ENCODE measurements around the gene HAO1. TPM values are rescaled to one million over a fixed set of nuclear protein-coding genes. Genes with fewer than 3 reads are reported as not detected.
A peak's percentile ranks its signal among the peaks of the same experiment; 100 is the strongest.

Gene HAO1
- total and polyA plus RNA-seq, 2 experiments from 2014 or later: not detected

DNA sequence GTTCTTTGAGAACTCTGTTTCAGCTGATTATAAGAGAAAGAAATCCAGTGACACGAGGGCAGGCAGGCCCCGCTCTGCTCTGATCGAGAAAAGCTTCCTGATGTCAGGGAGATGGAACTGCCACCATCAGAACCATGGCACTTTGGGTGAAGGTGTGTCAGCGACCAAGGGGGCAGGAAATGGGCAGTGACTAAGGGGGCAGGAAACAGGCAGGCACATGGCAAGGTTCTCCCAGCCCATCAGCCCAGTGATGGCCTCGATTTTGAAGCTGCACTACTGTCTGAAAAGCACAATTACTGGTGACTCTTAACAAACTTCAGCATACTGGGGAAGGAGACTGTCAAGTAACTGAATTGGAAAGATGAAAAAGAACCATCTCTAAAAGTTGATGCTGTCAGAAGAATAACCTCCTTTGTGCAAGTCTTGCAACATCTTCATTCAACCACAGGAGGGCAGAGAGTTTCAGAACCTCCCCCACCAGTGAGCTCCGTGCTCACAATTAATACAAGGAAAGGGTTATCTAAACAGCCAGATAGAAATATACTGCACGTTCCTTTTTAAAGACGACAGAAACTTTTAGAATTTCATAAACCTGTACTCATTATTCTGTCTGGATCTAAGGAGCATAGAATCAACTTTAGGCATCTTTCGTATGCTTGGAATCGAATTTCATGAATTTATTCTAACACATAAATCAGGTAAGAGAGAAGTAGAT, 40.2 kb upstream of the HAO1 start:
- H3K27ac ChIP-seq: no peak overlapping the region
- H3K4me3 ChIP-seq: no peak overlapping the region
- H3K4me1 ChIP-seq (ENCODE audit: low read depth): no peaks in the 10 kb centered on the region
- TF ChIP-seq, protein P1, sequence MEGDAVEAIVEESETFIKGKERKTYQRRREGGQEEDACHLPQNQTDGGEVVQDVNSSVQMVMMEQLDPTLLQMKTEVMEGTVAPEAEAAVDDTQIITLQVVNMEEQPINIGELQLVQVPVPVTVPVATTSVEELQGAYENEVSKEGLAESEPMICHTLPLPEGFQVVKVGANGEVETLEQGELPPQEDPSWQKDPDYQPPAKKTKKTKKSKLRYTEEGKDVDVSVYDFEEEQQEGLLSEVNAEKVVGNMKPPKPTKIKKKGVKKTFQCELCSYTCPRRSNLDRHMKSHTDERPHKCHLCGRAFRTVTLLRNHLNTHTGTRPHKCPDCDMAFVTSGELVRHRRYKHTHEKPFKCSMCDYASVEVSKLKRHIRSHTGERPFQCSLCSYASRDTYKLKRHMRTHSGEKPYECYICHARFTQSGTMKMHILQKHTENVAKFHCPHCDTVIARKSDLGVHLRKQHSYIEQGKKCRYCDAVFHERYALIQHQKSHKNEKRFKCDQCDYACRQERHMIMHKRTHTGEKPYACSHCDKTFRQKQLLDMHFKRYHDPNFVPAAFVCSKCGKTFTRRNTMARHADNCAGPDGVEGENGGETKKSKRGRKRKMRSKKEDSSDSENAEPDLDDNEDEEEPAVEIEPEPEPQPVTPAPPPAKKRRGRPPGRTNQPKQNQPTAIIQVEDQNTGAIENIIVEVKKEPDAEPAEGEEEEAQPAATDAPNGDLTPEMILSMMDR (IDR thresholded peaks at IDR 0.05; ENCODE audit: low read depth, low read length): peak; percentile 73
- H3K36me3 ChIP-seq: peaks cover 15% of the 10 kb centered on the region
- H3K9me3 ChIP-seq (ENCODE audit: low read depth): no peaks in the 10 kb centered on the region
- H3K27me3 ChIP-seq: no peaks in the 10 kb centered on the region
- peak; percentile 38 to 77 for DNase-seq (ENCODE audit: low read depth in 1 of 2, low spot score in 1 of 2)

DNA sequence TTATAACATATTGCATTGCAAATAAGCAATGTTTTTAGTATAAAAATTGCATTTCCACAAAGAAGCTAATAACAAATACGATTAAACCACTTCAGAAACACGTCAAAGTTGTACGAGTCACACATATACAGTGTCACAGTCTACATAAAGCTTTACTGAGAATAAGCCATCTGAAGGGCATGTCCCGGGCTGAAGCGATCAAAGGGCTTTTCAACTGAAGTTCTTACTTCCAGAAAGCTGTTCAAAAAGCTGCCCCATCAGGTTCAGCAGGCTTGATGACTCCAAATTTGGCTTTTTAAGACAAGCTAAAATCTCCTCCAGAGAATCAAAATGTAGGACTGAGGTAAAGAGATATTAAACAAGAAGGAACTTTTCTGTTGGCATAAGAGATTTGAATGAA, 37.5 kb upstream of the HAO1 start:
- H3K4me1 ChIP-seq (ENCODE audit: low read depth): no peaks in the 10 kb centered on the region
- peaks cover 5% of the 10 kb centered on the region for H3K36me3 ChIP-seq

DNA sequence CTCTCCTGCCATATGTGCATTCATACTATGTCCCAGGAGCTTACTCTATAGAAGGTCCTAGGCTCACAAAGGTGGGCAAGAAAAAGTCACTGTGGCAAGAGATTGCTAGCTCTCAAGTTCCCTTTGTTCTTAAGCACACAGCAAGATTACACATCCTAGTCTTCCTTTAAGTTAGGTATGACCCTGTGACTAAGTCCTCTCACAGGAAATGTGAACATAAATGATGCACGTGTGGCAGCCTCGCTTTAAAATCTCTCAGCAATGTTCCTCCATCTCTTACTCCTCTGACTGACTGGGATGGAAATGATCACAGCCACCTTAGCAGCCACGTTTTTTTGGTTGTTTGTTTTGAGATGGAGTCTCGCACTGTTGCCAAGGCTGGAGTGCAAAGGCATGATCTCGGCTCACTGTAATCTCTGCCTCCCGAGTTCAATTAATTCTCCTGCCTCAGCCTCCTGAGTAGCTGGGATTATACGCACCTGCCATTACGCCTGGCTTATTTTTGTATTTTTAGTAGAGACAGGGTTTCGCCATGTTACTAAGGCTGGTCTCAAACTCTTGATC, 35.7 kb upstream of the HAO1 start:
- Histone ChIP-seq H3K27me3 (no peaks in the 10 kb centered on the region), H3K36me3 (no peaks in the 10 kb centered on the region), H3K27ac (no peak overlapping the region), H3K4me3 (no peak overlapping the region), H3K4me1 (ENCODE audit: low read depth) (no peaks in the 10 kb centered on the region), H3K9me3 (ENCODE audit: low read depth) (no peaks in the 10 kb centered on the region)
- peak in 1 of 2 donors; percentile 6 for DNase-seq (ENCODE audit: low read depth in 1 of 2, low spot score in 1 of 2)
- TF ChIP-seq, protein P1 (IDR thresholded peaks at IDR 0.05; ENCODE audit: low read depth, low read length): no peak

More for the DNA sequence above, 37.5 kb upstream of the HAO1 start:
- H3K27me3 ChIP-seq: no peaks in the 10 kb centered on the region
- no peak overlapping the region for H3K4me3 ChIP-seq
- no peaks in the 10 kb centered on the region for H3K9me3 ChIP-seq (ENCODE audit: low read depth)
- TF ChIP-seq, protein P1 (IDR thresholded peaks at IDR 0.05; ENCODE audit: low read depth, low read length): no peak
- no peak overlapping the region for H3K27ac ChIP-seq
- DNase-seq (ENCODE audit: low read depth in 1 of 2, low spot score in 1 of 2): no peak

DNA sequence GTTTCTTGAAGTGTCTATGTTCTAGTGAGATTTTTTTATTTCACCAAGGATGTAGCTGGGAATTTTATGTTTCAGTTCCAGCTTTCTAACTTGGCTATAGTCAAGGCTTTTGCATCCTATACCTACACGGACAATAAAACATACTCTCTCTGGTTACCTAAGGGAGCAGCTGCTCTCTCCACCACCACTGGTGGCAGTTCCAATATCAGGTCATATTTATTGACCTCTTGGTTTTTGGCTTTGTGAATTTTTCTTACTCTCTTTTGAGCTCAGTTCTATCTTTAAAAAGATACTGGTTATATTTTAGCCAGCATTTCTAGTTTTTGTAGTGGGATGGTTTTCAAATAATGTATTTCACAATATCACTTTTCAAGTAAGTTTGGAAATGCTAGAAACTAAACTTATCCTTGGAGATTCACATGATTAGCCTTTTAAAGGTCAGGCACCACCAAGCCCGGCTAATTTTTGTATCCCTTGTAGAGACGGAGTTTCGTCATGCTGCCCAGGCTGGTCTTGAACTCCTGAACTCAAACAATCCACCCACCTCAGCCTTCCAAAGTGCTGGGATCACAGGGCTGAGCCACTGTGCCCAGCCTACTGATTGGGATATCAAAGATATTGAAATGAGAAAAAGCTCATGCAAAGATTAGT, 34.7 kb upstream of the HAO1 start:
- no peaks in the 10 kb centered on the region for H3K4me1 ChIP-seq (ENCODE audit: low read depth)
- no peak overlapping the region for H3K27ac ChIP-seq
- H3K9me3 ChIP-seq (ENCODE audit: low read depth): no peaks in the 10 kb centered on the region
- H3K4me3 ChIP-seq: no peak overlapping the region
- TF ChIP-seq, protein P1 (IDR thresholded peaks at IDR 0.05; ENCODE audit: low read depth, low read length): no peak
- no peaks in the 10 kb centered on the region for H3K36me3 ChIP-seq
- DNase-seq (ENCODE audit: low read depth in 1 of 2, low spot score in 1 of 2): no peak
- H3K27me3 ChIP-seq: no peaks in the 10 kb centered on the region

DNA sequence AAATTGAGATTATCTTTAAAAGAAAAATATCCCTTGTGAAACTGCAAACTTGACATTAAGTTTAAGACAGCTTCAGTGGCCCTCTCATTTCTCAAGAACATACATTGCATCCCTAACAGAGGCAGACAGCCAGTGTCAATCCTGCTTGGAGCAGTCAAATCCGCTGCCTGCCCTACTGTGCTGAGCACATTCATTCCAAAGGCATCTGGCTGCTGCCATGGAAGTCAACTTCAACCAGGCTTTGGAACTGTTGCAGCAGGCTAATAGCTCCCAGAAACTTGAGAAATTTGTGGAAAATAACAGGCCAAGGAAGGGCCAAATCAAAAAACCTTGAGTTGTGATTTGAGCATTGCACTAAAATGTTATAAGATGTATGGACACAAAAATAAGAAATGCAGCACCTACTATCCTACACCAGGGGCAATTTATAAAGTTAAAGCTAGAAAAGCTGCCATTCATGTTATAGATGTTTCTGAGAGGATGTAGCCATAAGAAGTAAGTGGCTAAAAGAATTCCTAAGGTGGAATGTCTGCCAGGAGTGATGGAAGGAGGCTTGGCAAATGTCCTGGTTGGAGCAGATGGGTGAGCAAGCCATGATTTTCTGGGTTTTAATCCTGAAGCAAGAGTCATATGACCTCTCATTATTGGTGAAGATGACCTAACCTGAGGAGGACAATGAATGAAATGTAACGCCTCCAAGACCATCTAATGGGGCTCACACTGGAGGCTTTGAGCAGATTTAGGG, 31.4 kb upstream of the HAO1 start:
- no peak overlapping the region for H3K27ac ChIP-seq
- H3K27me3 ChIP-seq: no peaks in the 10 kb centered on the region
- H3K9me3 ChIP-seq (ENCODE audit: low read depth): no peaks in the 10 kb centered on the region
- no peaks in the 10 kb centered on the region for H3K4me1 ChIP-seq (ENCODE audit: low read depth)
- no peaks in the 10 kb centered on the region for H3K36me3 ChIP-seq
- peak in 1 of 2 donors; percentile 15 for DNase-seq (ENCODE audit: low read depth in 1 of 2, low spot score in 1 of 2)
- TF ChIP-seq, protein P1 (IDR thresholded peaks at IDR 0.05; ENCODE audit: low read depth, low read length): no peak
- H3K4me3 ChIP-seq: no peak overlapping the region

Data from cardiac muscle cell (in vitro differentiated cells and primary cell).